H1 (cell line): ENCODE measurements around the gene ARHGEF10L. TPM values are rescaled to one million over a fixed set of nuclear protein-coding genes. Genes with fewer than 3 reads are reported as not detected.

ENCODE experiments used
- CTCF ChIA-PET: fragments of 300-600 bp; sonication (Branson Sonifier 250); formaldehyde crosslinking; loops from one replicate; lab custom pipeline; 2021; ENCODE audit not compliant: partially characterized antibody; lab: Charles Lee
- POLR2A ChIA-PET: fragments of 300-600 bp; sonication (Branson Sonifier 250); formaldehyde crosslinking; loops from one replicate; lab custom pipeline; 2021; ENCODE audit warnings: inconsistent platforms; ENCODE audit not compliant: partially characterized antibody; lab: Charles Lee
- DNase-seq, 2 experiments: peaks; one replicate each; pipeline versions ENCODE4 v3.0.0 to v3.0.0-alpha.2; 2010 to 2022; ENCODE audit warnings: low spot score in 2 of 2, low read depth in 1 of 2, mixed read lengths in 1 of 2
- FAIRE-seq: peaks from 2 replicates; lab custom pipeline; 2011; peaks lifted over from hg19 to GRCh38; lab: Jason Lieb, UNC
- H2AFZ ChIP-seq: 2 replicates; pipeline ENCODE4 v1.8.1; 2012; ENCODE audit warnings: low read length, inconsistent platforms
- H2AK5ac ChIP-seq: 2 replicates; pipeline ENCODE4 v1.6.1; 2013; ENCODE audit warnings: low read depth, low read length
- H2BK120ac ChIP-seq: replicated peaks from 2 replicates; pipeline ENCODE3; 2013; ENCODE audit warnings: low read depth, low read length, inconsistent platforms
- H2BK12ac ChIP-seq: 2 replicates; pipeline ENCODE4 v1.6.1; 2013; ENCODE audit warnings: low read depth, low read length
- H2BK15ac ChIP-seq: 2 replicates; pipeline ENCODE4 v1.6.1; 2013; ENCODE audit warnings: low read length
- H2BK20ac ChIP-seq: 2 replicates; pipeline ENCODE4 v1.6.1; 2013; ENCODE audit warnings: low read length
- H2BK5ac ChIP-seq: 2 replicates; pipeline ENCODE4 v1.6.1; 2013; ENCODE audit warnings: low read depth, low read length
- H3K14ac ChIP-seq: 2 replicates; pipeline ENCODE4 v1.6.1; 2013; ENCODE audit warnings: inconsistent platforms; ENCODE audit not compliant: insufficient read length
- H3K18ac ChIP-seq: 2 replicates; pipeline ENCODE4 v1.6.1; 2013; ENCODE audit warnings: low read length; ENCODE audit errors: extremely low read depth
- H3K23ac ChIP-seq: 2 replicates; pipeline ENCODE4 v1.6.1; 2013; ENCODE audit warnings: inconsistent platforms; ENCODE audit not compliant: insufficient read length
- H3K23me2 ChIP-seq: 2 replicates; pipeline ENCODE4 v1.6.1; 2013; ENCODE audit warnings: low read depth, low read length
- H3K27ac ChIP-seq: 2 replicates; pipeline ENCODE4 v1.6.1; 2011; ENCODE audit warnings: low read depth, low read length, inconsistent platforms
- H3K27me3 ChIP-seq, 4 experiments: replicated peaks in 1 of 4; 1 replicate in 1 of 4; 2 replicates in 3 of 4; pipeline versions ENCODE4 v1.6.1 to v1.8.1; 2011 to 2013; ENCODE audit warnings: low read length in 3 of 4, mild to moderate bottlenecking in 3 of 4, inconsistent platforms in 2 of 4, mixed read lengths in 2 of 4, moderate library complexity in 1 of 4; ENCODE audit not compliant: control insufficient read depth in 3 of 4, insufficient read depth in 3 of 4; ENCODE audit errors: extremely low read depth in 1 of 4
- H3K36me3 ChIP-seq, 4 experiments: 2 replicates each; pipeline versions ENCODE4 v1.6.1 to v1.8.1; 2011 to 2013; ENCODE audit warnings: mild to moderate bottlenecking in 4 of 4, low read length in 3 of 4, moderate library complexity in 2 of 4, control low read depth in 1 of 4, inconsistent platforms in 1 of 4; ENCODE audit not compliant: insufficient read depth in 4 of 4, control insufficient read depth in 2 of 4
- H3K4ac ChIP-seq: replicated peaks from 2 replicates; pipeline ENCODE3; 2013; ENCODE audit warnings: low read length, low read depth, mixed read lengths, inconsistent platforms; ENCODE audit not compliant: insufficient read length
- H3K4me1 ChIP-seq, 4 experiments: replicated peaks in 1 of 4; 1 replicate in 1 of 4; 2 replicates in 3 of 4; pipeline versions ENCODE4 v1.6.1 to v1.8.1; 2011 to 2013; ENCODE audit warnings: low read length in 3 of 4, inconsistent platforms in 2 of 4, mixed read lengths in 1 of 4; ENCODE audit not compliant: insufficient read depth in 4 of 4, control insufficient read depth in 3 of 4
- H3K4me2 ChIP-seq, 2 experiments: 2 replicates each; pipeline versions ENCODE4 v1.6.1 to v1.8.1; 2011 to 2013; ENCODE audit warnings: low read depth in 2 of 2, low read length in 2 of 2, control low read depth in 1 of 2, inconsistent platforms in 1 of 2, mild to moderate bottlenecking in 1 of 2; ENCODE audit not compliant: insufficient read depth in 1 of 2
- H3K4me3 ChIP-seq, 4 experiments: fragments of 200-600, 300-600 bp in 1 of 4; sonication (generic), shearing (Covaris generic), sonication (Bioruptor Twin) in 1 of 4; 2 replicates each; pipeline versions ENCODE4 v1.5.1 to v1.8.1; 2011 to 2016; ENCODE audit warnings: low read length in 4 of 4, low read depth in 3 of 4, control low read depth in 2 of 4, inconsistent platforms in 2 of 4, mild to moderate bottlenecking in 2 of 4, mixed read lengths in 1 of 4, moderate library complexity in 1 of 4; ENCODE audit not compliant: insufficient read depth in 2 of 4; ENCODE audit errors: extremely low read depth in 1 of 4
- H3K56ac ChIP-seq: replicated peaks from 2 replicates; pipeline ENCODE3; 2013; ENCODE audit warnings: low read depth, mild to moderate bottlenecking, mixed read lengths, low read length, inconsistent platforms; ENCODE audit not compliant: insufficient read length
- H3K79me1 ChIP-seq: 2 replicates; pipeline ENCODE4 v1.6.1; 2013; ENCODE audit warnings: low read depth, low read length, control low read depth
- H3K79me2 ChIP-seq, 2 experiments: 2 replicates each; pipeline versions ENCODE4 v1.6.1 to v1.8.1; 2012 to 2013; ENCODE audit warnings: low read length in 2 of 2, mild to moderate bottlenecking in 2 of 2, inconsistent platforms in 1 of 2; ENCODE audit not compliant: insufficient read depth in 2 of 2, control insufficient read depth in 1 of 2
- H3K9ac ChIP-seq, 4 experiments: replicated peaks in 1 of 4; 1 replicate in 1 of 4; 2 replicates in 3 of 4; pipeline versions ENCODE4 v1.6.1 to v1.8.1; 2011 to 2013; ENCODE audit warnings: low read depth in 3 of 4, low read length in 3 of 4, control low read depth in 2 of 4, mild to moderate bottlenecking in 2 of 4, moderate library complexity in 2 of 4, inconsistent platforms in 1 of 4; ENCODE audit errors: extremely low read depth in 1 of 4
- H3K9me3 ChIP-seq, 2 experiments: 2 replicates each; pipeline versions ENCODE4 v1.6.1 to v1.8.1; 2012 to 2013; ENCODE audit warnings: mild to moderate bottlenecking in 2 of 2, moderate library complexity in 2 of 2, control low read depth in 1 of 2, inconsistent platforms in 1 of 2, low read depth in 1 of 2, low read length in 1 of 2, mixed read lengths in 1 of 2; ENCODE audit not compliant: insufficient read depth in 2 of 2
- H4K20me1 ChIP-seq, 2 experiments: replicated peaks in 1 of 2; 2 replicates each; pipeline versions ENCODE3 to v1.8.1; 2011 to 2013; ENCODE audit warnings: inconsistent platforms in 2 of 2, low read length in 2 of 2, mild to moderate bottlenecking in 1 of 2; ENCODE audit not compliant: insufficient read depth in 2 of 2, control insufficient read depth in 1 of 2
- H4K5ac ChIP-seq: 2 replicates; pipeline ENCODE4 v1.6.1; 2013; ENCODE audit warnings: low read length, low read depth, mixed read lengths, inconsistent platforms; ENCODE audit not compliant: insufficient read length
- H4K8ac ChIP-seq: 2 replicates; pipeline ENCODE4 v1.8.0; 2013; ENCODE audit warnings: mild to moderate bottlenecking, moderate library complexity, low read length, inconsistent platforms; ENCODE audit not compliant: insufficient read depth; ENCODE audit errors: extremely low read depth
- H4K91ac ChIP-seq: replicated peaks from 2 replicates; pipeline ENCODE3; 2013; ENCODE audit warnings: low read length, mixed read lengths, inconsistent platforms; ENCODE audit not compliant: insufficient read length
- ATF3 ChIP-seq: IDR thresholded peaks from 2 replicates; pipeline ENCODE4 v1.6.1; 2011; ENCODE audit warnings: low read depth, mild to moderate bottlenecking, low read length; ENCODE audit not compliant: insufficient read depth
- CHD2 ChIP-seq: IDR thresholded peaks from 2 replicates; pipeline ENCODE4 v1.6.1; 2012; ENCODE audit warnings: low read length, improper control_type of control experiment
- CREB1 ChIP-seq: IDR thresholded peaks from 2 replicates; pipeline ENCODE4 v1.6.1; 2012; ENCODE audit warnings: inconsistent platforms
- CTBP2 ChIP-seq: IDR thresholded peaks from 2 replicates; pipeline ENCODE4 v1.7.0; 2011; ENCODE audit warnings: borderline replicate concordance, mild to moderate bottlenecking, moderate library complexity, mixed read lengths, low read length; ENCODE audit not compliant: insufficient read depth, insufficient read length
- CTCF ChIP-seq, 3 experiments: IDR thresholded peaks; 1 replicate in 2 of 3; 2 replicates in 1 of 3; pipeline versions ENCODE4 v1.5.1 to v1.6.1; 2011; ENCODE audit warnings: low read length in 3 of 3, mild to moderate bottlenecking in 3 of 3, inconsistent platforms in 2 of 3, low read depth in 1 of 3, moderate library complexity in 1 of 3; ENCODE audit not compliant: insufficient read depth in 1 of 3; ENCODE audit errors: control extremely low read depth in 1 of 3
- GABPA ChIP-seq: IDR thresholded peaks from 2 replicates; pipeline ENCODE4 v1.6.1; 2011; ENCODE audit warnings: mild to moderate bottlenecking, low read length, moderate library complexity, borderline replicate concordance; ENCODE audit not compliant: insufficient read depth
- MAX ChIP-seq: IDR thresholded peaks from 2 replicates; pipeline ENCODE4 v1.6.1; 2012; ENCODE audit warnings: inconsistent platforms
- RFX5 ChIP-seq: IDR thresholded peaks from 2 replicates; pipeline ENCODE4 v1.6.1; 2011; ENCODE audit warnings: low read depth, low read length, improper control_type of control experiment, borderline replicate concordance
- SUZ12 ChIP-seq: fragments of 200-600 bp; sonication (generic); IDR thresholded peaks from 2 replicates; pipeline ENCODE4 v1.6.1; 2012; ENCODE audit warnings: mild to moderate bottlenecking, inconsistent platforms, low read length, moderate library complexity, mixed read lengths
- WGBS, 2 experiments: shearing (Covaris generic) in 1 of 2; methylation state at CpG; one replicate each; pipeline versions ENCODE4 v1.1.6 to v1.1.7; 2013 to 2015; ENCODE audit warnings: low lambda C conversion rate in 2 of 2, mixed read lengths in 2 of 2, inconsistent platforms in 1 of 2, low coverage in 1 of 2, missing lambda C conversion rate in 1 of 2; ENCODE audit not compliant: insufficient replicate concordance in 2 of 2, insufficient coverage in 1 of 2, insufficient read length in 1 of 2; ENCODE audit errors: extremely low coverage in 1 of 2, missing lambda C conversion rate in 1 of 2; 5-methylcytosine and 5-hydroxymethylcytosine counted together
- polyA plus RNA-seq, 7 experiments: library from polyadenylated mRNA; depleted of rRNA in 3 of 7; stranded (reverse) in 5 of 7; unstranded in 2 of 7; fragments of >200 nt in 5 of 7; fragments of 200-250 nt in 2 of 7; gene quantifications; 1 replicate in 5 of 7; 2 replicates in 1 of 7; 4 replicates in 1 of 7; pipeline versions ENCODE4 v1.2.1 to v1.2.3, GENCODE V29; 2011 to 2013; ENCODE audit warnings: missing spikeins in 2 of 7, mixed read lengths in 2 of 7
- total RNA-seq: library from RNA; stranded (reverse); fragmentation: NEBNext Ultra II Directional; extraction: Animal tissue kit (Norgen Biotek cat#: 25700); gene quantifications from 2 replicates; pipeline ENCODE4 v1.2.1, GENCODE V29; 2021

ARHGEF10L gene
- total and polyA plus RNA-seq, 2 of the 8 experiments (the other 6 are each of a cell fraction or from before 2014, with no cell fraction given) = 33.6 to 39.6 TPM

GRCh38 chr1:17725084-17725719 is 185.7 kb downstream of the ARHGEF10L start:
- Histone ChIP-seq H3K79me2 (no peaks in the 10 kb centered on the region), H3K14ac (no peak overlapping the region), H3K4me1 (no peaks in the 10 kb centered on the region), H3K27me3 (no peaks in the 10 kb centered on the region), H2BK20ac (no peak overlapping the region), H3K36me3 (no peaks in the 10 kb centered on the region), H3K79me1 (no peaks in the 10 kb centered on the region), H4K5ac (no peak overlapping the region), H2AFZ (no peak overlapping the region), H3K23me2 (no peaks in the 10 kb centered on the region), H3K23ac (no peak overlapping the region), H2BK5ac (no peak overlapping the region), H3K27ac (no peak overlapping the region), H3K4me3 (no peak overlapping the region), H4K8ac (no peak overlapping the region), H3K9me3 (no peaks in the 10 kb centered on the region), H3K4ac (no peak overlapping the region), H3K18ac (no peak overlapping the region), H3K9ac (no peak overlapping the region), H3K56ac (no peak overlapping the region), H2BK120ac (no peak overlapping the region), H4K91ac (no peak overlapping the region), H2BK12ac (no peak overlapping the region), H2AK5ac (no peak overlapping the region), H2BK15ac (no peak overlapping the region), H4K20me1 (peaks cover 0 to 2% of the 10 kb centered on the region in 2 experiments), H3K4me2 (no peak overlapping the region)
- POLR2A ChIA-PET = interaction anchor here (1.3 kb wide), 1 partner anchor 22 kb away, joined by 3 read pairs; no protein-coding TSS in a partner anchor
- WGBS, 2 experiments = 94% methylated on average over 9 of the region's 9 CpGs; no CpG with 5 or more reads in 1 of the 2 experiments
- CTCF ChIA-PET = interaction anchor here (0.8 to 3.6 kb wide), 27 partner anchors 8 to 186 kb away, joined by 3 to 20 read pairs (median 4); no protein-coding TSS in a partner anchor
- DNase-seq = no peak
- no peak for FAIRE-seq
- TF ChIP-seq RFX5 (no peak), CHD2 (no peak), SUZ12 (no peak), CTCF (IDR thresholded peaks at IDR 0.05; ENCODE audit: control extremely low read depth in 1 of 3, insufficient read depth in 1 of 3, low read depth in 1 of 3, low read length in 3 of 3) (no peak), MAX (no peak), GABPA (no peak), CTBP2 (no peak), CREB1 (no peak), ATF3 (no peak)
